NCI-H2196 (cell line): ENCODE measurements around the gene GSN.

ENCODE experiments used
- DNase-seq: peaks from one replicate; lab custom pipeline; 2025; ENCODE audit not compliant: unreplicated experiment; lab: John Stamatoyannopoulos, UW

The GSN gene

DNA sequence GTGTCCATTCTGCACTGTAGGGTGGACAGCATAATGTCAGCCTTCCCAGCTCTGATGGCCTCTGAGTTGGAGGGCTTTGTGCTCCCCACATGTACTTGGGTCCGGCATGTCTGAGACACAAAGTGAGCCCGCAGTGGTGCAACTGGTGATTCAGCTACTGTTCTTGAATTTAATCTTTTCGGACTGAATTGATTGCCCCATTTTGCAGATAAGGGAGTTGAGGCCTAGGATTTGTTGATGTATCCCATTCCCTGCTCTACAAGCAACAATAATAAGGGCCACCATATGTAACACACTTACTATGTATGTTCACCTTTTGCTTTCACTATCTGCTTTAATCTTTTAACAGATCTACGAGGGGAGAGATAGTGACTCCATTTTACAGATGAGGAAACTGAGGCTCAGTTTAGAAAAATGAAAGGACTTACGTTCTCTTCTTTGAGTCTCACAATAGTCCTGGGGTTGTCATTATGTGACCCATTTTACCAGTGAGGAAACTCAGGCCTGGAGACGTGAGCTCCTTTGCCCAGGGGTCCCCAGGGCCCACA is 4.5 kb downstream of the GSN start:
- DNase-seq = no peak

DNA sequence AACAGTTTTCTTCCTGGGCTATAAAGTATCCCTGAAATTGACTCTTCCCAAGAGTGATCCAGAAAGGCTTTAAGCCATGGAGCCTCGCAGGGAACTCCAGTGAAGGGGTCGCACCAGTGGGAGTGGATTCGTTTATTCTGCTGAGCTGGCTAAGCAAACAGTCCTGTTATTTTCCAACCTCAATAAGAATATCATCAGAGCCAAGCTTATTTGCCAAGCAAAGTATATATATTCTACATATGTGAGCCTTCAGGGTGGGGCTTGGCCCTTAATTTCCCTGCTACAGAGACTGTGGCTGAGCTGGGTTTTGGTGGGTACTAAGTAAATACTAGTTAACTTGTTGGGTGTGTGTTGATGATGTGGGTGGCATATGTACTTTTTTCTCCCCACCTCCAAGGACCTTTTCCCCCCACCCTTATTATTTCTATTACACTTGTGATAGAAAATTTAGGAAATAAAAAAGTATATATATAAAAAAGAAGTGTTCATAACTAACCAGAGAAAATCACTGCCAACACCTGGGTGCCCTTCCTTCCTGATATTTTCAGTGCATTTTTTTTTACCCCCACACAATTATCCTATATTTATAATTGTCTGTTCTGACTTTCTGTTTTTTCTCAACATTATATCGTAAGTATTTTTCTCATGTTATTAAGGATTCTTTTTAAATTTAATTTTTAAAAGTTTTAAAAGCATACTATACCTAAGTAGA is 5.3 kb downstream of the GSN start:
- DNase-seq = no peak

DNA sequence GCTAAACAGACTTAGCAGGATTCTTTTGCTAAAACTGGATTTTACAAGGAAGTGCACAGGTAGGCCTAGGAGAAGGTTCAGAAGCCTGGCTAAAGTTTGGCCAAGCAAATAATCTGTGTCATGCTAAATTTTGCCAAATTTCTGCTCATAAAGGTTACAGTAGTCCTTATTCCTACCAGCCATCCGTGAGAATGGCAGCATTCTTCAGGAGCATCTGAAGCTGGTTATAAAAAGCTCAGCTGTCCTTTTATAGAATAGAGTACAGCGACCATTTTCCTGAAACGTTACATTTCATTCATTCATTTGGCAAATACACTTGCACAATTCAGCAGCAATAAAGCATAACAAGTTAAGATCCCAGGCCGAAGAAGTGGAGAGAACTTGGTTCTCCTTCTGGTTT is 6.9 kb downstream of the GSN start:
- DNase-seq = no peak

DNA sequence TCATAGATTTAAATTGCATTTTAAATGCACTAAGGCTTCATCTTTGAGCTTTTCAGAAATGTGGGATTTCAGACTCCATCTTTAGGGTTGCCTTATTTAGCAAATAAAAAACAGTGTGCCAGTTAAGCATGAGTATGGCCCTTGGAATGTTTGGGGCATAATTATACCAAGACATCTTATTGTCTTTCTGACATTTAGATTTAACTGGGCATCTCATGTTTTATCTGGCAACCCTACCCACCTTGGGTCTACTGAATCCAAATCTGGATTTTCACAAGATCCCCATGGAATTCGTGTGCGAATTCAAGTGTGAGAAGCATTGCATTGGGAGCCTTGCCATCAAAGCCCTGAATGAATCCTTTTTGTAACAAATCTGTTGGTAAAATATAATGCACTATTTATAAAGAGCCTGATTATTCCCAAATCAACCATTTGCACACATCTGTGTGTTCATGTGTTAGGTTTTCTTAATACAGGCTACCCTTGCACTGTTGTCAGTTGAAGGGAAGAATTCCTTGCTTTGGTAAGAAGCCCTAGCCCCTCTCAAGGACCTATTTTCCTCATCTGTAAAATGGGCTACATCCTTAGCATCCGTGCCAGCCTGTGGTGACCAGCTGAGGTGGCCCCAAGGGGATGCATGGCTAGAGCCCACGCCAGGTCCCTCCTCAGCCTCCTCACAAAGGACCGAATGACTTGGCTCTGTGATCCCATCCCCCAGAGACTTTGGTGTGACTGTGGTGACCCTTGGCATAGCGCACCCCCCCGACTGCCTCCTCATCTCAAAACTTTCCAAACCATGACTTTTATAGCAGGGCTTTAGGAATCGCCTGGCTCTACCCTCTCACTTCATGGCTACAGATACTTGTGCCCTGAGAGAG is 8.1 kb downstream of the GSN start:
- DNase-seq = no peak

DNA sequence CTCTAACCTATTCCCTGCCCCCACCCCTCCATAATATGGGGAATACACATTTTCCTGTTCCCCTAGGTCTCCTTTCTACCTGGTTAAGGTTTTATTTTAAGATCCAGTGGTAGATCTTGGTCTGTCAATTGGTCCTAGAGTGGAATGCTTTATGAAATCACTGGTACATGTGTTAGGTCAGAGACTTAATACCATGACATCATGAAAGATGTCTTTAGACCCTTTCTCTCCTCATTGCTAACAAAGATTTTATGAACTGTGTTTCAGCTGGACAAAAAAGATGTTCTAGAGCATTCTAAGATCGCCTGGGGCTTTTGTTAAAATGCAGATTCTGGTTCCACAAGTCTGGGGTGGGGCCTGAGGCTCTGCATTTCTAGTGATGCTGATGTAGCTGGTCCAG is 9.1 kb downstream of the GSN start:
- no peak for DNase-seq

DNA sequence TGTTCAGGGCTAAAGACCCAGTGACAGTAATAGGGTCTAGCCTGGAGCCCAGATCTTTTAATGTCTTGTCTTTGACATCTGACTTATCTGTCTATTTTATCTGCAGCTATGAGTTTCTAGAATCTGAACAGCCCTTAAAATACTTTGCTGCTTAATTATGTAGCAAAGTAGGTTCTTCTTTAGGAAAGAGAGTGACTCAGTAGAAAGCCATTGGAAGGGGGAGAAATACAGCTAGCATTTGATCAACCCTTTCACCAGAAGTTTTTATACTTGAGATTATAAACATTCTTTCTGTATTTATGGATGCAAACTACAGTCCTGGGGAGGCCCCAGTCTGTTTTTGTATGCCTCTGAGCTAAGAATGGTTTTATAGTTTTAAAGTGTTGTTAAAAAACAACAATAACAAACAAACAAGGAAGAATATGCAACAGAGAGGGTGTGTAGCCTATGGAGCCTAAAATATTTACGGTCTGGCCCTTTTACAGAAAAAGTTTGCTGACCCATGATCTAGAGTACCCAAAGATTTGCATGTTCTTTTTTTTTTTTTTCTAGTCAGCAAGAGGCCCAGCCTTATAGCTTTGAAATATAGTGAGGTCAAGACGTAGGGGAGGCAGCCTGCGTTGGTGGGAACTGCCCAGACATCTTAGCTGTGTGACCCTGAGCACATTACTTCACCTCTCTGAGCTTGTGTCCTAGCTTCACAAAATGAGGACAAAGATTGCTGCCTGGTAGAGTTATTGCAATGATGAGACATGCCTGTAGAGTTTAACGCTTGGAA is 9.7 kb downstream of the GSN start:
- DNase-seq = no peak

DNA sequence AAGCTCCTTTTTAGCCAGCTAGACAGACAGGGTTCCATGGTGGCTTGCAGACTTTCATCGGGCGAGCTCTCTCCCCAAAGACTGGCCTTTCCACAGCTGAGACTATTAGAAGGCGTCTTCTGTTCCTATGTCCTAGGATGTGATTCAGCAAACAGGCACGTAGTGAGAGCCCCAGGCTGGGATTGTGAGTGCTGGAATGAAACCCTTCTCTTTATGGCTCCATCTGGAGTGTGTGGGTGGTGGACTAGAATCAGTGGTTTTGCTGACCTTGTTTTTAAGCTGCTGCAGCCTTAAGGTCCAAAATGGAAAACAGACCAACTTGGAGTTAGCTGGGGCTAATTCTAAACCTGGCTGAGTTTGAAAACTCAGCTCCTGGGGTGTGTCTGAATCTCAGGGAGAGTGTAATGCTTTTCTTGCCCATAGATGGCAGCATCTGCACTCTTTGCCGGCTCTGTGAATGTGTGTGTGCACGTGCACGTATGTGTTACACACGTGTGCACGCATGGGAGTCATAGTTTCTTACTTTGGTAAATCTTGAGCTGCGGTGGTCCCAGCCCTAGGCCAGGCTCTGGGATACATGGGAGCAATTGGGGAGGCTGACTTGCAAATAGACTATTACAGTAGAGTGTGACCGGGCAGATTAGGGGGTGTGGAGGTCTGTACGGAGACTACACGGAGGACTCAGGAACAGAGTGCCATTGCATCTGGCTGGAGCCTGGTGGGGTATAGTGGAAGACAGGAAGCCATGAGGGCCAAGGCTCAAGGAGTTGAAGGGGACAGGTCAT is 10.7 kb downstream of the GSN start:
- peak; percentile 30 for DNase-seq

DNA sequence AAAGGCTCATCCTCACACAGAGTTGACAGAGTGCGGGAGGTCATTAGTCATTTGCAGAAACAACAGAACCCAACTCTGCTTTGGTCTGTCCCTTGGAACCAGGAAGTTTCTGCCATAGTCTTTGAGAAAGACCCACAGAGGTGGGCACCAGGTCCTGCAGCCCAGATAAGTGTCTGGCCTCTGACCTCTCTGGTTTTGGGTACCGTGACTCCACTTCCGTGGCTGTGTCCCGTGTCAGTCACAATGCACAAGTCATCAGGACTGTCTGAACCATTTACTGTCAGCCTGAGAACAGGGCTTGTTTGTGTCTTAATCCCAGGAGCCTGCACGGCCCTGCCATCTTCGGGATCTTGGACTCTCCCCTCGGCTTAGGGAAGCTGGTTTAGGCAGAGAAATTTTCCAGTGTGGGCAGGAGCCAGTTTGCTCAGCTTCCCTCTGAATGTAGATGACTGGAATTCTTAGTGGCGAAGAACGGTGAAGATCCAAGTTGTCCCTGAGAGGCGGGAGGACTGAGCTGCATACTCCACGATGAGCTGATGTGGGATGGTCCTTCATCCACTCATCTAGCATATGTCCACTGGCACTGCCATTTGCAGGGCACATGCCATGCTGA is 11.9 kb downstream of the GSN start:
- DNase-seq = no peak

DNA sequence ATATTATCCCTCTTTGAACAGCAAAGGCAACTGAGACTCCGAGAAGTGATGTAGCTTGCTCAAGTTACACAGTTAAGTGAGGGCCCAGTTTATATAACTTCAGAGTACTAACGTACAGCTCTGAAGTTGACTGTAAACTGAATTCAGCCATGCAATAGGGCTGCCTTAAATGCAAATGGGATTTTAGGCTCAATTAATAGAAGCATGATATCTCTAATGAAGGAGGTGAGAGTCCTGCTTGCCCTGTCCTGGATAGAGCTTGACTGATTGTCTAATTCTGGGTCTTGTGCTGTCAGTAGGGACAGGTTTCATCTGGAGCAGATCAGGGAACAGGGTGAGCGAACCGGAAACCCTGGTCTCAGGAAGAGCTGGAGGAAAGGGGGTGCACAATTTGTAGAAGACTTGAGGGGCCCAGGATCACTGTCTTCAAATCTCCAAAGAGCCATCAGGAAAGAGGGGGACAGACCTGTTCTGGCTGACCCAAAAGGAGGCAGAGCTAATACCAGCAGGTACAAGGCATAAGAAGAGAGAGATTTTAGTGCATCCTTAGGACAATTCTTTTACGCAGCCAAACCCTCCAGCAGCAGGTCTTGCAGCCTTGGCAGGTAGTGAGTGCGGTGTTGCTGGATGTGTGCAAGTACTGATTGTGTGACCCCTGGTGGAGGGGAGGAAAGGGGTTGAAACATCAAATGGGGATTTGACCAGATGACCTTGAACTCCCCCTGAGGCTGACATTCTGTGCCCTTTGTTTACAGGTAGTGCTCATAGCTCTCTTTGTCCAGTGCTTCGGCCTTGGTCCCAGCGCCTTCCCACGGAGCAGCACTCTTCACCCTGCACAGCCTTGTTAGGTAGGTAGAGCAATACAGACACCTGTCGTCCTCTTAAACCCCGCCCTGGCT is 13.0 kb downstream of the GSN start:
- DNase-seq = no peak

DNA sequence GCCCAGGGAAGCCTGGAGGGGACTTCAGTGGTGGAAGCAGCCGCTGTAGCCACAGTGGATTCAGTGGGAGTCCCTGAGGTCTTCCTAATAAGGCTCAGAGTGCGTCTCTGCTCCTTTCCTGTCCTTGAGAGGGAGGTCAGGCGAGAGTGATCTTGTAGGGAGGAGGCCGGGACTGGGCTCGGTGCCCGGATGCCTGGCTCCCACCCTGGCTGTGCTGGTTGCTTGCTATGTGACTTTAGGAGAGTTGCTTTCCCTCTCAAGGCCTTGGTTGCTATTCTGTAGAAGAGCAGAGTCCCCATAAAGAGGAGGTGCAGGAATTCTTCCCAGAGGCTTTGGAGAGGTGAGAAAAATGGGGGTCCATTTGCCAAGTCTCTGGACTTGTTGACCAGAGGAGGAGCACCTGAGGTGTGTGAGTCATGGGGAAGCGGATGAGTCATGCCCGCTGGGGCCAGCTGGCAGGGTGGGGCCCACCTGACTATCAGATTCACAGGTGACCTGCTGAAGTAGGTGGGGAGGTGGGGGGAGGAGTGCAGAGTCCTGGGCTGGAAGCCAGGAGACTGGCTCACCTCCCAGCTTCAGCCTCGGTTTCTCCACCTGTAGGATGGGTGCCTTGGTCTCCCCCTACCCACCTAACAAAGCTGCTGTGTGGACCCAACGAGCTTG is 13.8 kb downstream of the GSN start:
- peak; percentile 88 for DNase-seq

DNA sequence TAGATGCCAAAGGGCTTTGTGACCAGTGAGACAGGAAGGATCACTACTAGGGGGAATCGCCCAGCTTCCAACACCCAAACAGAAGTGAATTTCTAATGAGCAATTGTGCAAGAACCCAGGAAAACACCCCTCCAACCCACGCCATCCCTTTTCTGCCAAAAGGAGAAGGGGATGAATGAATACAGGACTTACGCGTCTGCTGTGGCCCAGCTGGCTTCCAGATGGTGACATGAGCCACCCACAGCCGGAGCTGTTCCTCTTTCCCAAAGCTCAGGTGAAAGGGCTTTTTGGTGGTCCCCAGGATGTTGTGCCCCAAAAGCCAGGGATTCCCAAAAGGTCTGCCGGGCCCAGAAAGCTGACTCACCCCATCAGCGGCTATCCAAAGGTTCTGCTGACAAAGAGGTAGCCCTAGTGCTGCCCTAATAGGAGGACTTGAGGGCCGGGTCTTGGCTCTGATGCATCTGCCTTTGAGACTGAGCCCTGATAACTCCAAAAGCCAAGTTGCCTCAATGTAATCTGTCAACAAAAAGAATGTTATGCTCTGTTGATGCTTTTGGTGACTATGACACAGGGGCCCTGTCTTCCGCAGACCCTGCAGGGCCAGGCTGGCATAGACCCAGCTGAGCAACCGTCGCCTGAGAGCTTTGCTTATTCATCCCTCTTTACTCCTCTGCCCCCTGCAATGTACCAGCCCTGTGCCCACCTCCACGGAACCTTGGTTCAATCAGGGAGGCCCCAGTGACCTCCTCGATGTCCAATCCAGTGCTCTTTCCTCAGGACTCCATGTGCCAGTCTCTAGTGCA is 14.5 kb downstream of the GSN start:
- no peak for DNase-seq

DNA sequence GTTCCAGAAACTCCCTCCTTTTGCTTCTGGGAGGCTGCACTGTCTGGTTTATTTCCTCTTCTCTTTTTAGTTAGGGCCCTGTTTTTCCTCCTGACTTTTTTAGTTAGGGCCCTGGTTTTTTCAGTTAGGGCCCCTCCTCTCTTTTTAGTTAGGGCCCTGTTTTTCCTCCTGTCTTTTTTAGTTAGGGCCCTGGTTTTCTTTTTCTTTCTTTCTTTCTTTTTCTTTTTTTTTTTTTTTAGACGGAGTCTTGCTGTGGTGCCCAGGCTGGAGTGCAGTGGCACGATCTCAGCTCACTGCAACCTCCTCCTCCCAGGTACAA is 15.1 kb downstream of the GSN start:
- no peak for DNase-seq

DNA sequence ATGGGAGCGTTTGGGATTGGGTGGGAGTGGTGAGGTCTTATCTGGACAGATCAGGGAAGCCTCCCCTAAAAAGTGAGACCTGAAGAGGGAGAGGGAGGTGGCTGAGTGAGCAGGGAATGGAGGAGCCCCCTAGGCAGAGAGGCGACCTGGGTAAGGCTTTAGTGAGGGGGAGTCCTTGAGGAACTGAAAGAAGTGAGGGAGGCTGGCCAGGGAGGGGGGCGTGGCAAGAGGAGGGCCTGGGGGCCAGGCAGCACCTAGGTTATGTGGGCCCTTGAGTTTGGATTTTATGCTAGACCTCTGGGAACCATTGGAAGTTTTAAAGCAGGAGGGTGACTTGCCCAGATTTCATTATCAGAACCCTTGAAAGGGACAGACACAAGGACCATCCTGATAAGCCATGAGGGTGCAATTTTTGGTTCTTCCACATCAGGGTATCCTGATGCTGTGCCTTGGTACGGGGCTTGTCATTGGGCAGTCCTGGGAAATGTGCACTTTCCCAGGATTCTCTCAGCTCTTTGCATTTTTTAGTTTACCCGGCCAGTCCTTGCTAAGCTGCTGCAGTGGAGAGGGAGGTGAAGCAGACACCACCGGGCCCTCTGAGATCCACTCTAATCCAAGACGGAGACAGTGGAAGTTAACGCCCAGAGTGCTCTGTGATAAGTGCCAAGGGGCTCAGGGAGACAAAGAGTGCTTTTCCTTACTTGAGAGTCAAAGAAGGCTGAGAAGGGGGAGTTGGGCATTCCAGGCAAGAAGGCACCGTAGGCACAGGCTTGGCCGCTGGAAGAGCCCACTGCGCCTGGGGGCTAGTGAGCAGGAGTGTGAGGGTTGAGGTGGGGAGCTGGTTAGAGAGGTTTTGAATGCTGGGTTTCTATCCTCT is 16.1 kb downstream of the GSN start:
- no peak for DNase-seq

DNA sequence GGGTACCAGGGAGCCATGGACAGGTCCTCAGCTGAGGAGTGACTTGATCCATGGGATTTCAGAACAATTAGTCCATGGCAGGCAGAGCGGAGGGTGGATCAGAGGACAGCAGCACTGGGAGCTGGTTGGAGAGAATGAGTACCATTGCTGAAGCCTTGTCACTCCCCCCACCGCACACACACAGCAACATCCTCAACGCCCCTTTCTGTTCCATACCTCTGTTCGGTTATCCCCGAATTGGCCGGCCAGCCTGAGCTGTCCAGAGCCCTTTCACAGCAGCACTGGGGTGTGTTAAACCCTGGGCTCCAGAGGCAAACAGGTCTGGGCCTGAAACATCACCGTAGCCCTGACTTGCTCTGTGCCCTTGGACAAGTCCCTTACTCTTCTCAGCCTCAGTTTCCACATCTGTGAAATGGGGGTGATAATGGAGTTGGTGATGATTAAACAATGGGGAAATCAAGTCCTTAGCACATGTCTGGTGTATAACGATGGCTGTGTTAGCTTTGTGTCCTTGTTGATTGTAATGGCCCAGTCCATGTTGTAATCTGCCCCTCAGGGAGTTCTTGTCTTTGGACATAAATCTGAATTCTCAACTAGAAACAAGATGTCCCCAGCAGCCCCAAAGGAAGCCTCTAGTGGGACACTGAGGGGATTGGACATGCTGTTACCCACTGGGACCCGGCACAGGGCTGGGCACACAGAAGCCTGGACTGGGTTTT is 16.9 kb downstream of the GSN start:
- DNase-seq = no peak

DNA sequence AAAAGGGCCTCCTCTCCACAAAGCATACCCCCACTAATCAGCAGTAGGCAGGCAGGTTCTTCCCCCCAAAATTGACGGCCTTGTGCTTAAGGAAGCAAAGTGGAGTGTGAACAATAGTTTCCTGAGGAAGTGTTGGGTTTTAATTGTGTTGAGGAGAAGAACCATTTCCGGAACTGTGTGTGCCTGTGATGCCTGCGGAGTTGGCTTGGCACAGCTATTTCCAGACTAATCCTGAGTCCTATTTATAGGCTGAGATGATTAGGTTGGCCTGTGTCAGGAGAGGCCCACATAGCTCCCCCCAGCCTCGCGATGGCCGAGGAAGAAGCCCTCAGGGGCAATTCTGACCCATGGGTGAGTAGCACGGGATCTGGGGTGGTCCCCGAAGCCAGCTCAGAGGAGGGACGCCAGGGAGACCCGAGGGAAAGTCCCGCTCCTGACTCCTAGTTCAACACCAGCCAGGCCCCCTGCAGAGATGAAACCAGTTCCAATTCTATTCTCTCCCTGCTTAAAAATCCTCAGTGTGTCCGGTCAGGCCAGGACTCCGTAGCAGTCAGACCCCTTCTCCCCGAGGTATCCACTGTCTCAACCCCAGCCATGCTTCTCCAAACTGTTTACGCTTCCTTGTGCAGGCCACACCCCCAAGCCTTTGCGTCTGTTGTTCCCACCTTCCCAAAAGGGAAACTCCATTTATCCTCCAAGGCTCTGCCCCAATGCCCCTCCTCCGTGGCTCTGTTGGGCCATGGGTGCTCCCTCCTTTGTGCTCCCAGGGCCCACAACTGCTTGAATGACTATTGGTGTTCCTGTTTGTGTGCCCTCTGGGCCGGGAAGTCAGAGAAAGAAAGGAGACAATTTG is 18.1 kb downstream of the GSN start:
- no peak for DNase-seq

DNA sequence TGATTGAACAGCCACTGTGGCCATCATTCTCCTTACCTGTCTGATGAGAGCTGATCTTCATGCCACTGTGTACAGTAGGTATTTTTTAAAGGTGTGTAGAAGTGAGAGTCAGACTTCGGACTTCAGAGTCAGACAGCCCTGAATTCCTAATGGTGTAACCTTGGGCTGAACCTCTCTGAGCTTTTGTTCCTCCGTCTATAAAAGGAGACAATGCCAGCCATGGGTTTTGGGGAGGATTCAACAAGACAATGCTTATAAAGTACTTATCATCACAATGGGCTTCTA is 18.7 kb downstream of the GSN start:
- DNase-seq = no peak
